Omental fat pad (tissue), 4 donors: Measurements from ENCODE around the gene KRT17. TPM values are rescaled to one million over a fixed set of nuclear protein-coding genes. Genes with fewer than 3 reads are reported as not detected.

ENCODE experiments used
- ATAC-seq: fragments of 150-250 bp; one replicate; pipeline ENCODE4 v1.9.1; 2016; ENCODE audit warnings: mild to moderate bottlenecking, moderate library complexity; ENCODE audit not compliant: low FRiP score
- DNase-seq: peaks from one replicate; pipeline ENCODE4 v3.0.0-alpha.2; 2019; ENCODE audit warnings: low spot score
- CTCF ChIP-seq, 3 donors: fragments of 450-650 bp; IDR thresholded peaks; one replicate each; pipeline ENCODE4 v1.5.1; 2016 to 2017; ENCODE audit warnings: antibody characterized with exemption in 3 of 3, mild to moderate bottlenecking in 3 of 3, moderate library complexity in 2 of 3
- total RNA-seq, 4 donors: library from RNA; depleted of rRNA; stranded (reverse); fragments of >200 nt; gene quantifications; one replicate each; pipeline ENCODE4 v1.1.0, GENCODE V29; 2016

The KRT17 gene
- total RNA-seq, 4 donors from 2014 or later, result 0.56 TPM; not detected in 3

- no peak for DNase-seq
- ATAC-seq, result no peak
- no peak for TF ChIP-seq CTCF (IDR thresholded peaks at IDR 0.05)
Observed at GRCh38 chr17:41653421-41653820, 29.0 kb upstream of the KRT17 start.

- no peak for DNase-seq
- ATAC-seq, result no peak
- TF ChIP-seq CTCF (IDR thresholded peaks at IDR 0.05), result no peak
Observed at GRCh38 chr17:41652461-41652970, 28.1 kb upstream of the KRT17 start.

- TF ChIP-seq CTCF (IDR thresholded peaks at IDR 0.05), result no peak
- ATAC-seq, result no peak
- DNase-seq, result no peak
Observed at GRCh38 chr17:41651625-41652460, 27.5 kb upstream of the KRT17 start.

- TF ChIP-seq CTCF (IDR thresholded peaks at IDR 0.05), result no peak
- ATAC-seq (no peak), DNase-seq (no peak)
Observed at GRCh38 chr17:41650794-41651624, 26.6 kb upstream of the KRT17 start.

GRCh38 chr17:41649923-41650519, 25.6 kb upstream of the KRT17 start:
- DNase-seq (no peak), ATAC-seq (no peak)

More at GRCh38 chr17:41649923-41650519, 25.6 kb upstream of the KRT17 start:
- TF ChIP-seq CTCF (IDR thresholded peaks at IDR 0.05), result no peak
